Heart right ventricle (tissue), 16 donors: ENCODE measurements around the gene CNKSR1. TPM values are rescaled to one million over a fixed set of nuclear protein-coding genes. Genes with fewer than 3 reads are reported as not detected.
A peak's percentile ranks its signal among the peaks of the same experiment; 100 is the strongest.

Source experiments
- ATAC-seq, 8 donors: fragments of 200-7000 bp; cut with Tn5 transposase; one replicate each; pipeline ENCODE4 v1.9.1; 2020; ENCODE audit warnings: mild to moderate bottlenecking in 8 of 8, moderate library complexity in 8 of 8, moderate number of reproducible peaks in 1 of 8
- DNase-seq, 2 donors: peaks; one replicate each; pipeline ENCODE4 v3.0.0-alpha.2; 2020
- H3K27ac ChIP-seq, 10 donors: fragments of 200-600 bp; sonication (generic) in 2 of 10; one replicate each; pipeline versions ENCODE4 v1.5.0 to v1.8.0; 2020 to 2022; ENCODE audit warnings: mild to moderate bottlenecking in 3 of 10
- H3K27me3 ChIP-seq, 7 donors: fragments of 200-600 bp; one replicate each; pipeline ENCODE4 v1.8.0; 2021 to 2022; ENCODE audit warnings: mild to moderate bottlenecking in 2 of 7
- H3K36me3 ChIP-seq, 9 donors: fragments of 200-600 bp; sonication (generic) in 1 of 9; one replicate each; pipeline versions ENCODE4 v1.5.0 to v1.8.0; 2020 to 2022; ENCODE audit warnings: mild to moderate bottlenecking in 2 of 9
- H3K4me1 ChIP-seq, 9 donors: fragments of 200-600 bp; sonication (generic) in 1 of 9; one replicate each; pipeline versions ENCODE4 v1.5.0 to v1.8.0; 2020 to 2022; ENCODE audit warnings: mild to moderate bottlenecking in 4 of 9
- H3K4me3 ChIP-seq, 10 donors: fragments of 200-600 bp; sonication (generic) in 2 of 10; one replicate each; pipeline versions ENCODE4 v1.5.0 to v1.8.0; 2020 to 2022; ENCODE audit warnings: mild to moderate bottlenecking in 7 of 10, moderate library complexity in 2 of 10
- H3K9me3 ChIP-seq, 11 donors: fragments of 200-600 bp in 10 of 11; sonication (generic) in 2 of 11; one replicate each; pipeline versions ENCODE4 v1.5.0 to v1.8.0; 2013 to 2022; ENCODE audit warnings: mild to moderate bottlenecking in 2 of 11, control low read depth in 1 of 11, moderate library complexity in 1 of 11
- WGBS, 2 donors: extraction: QIAGEN DNeasy Blood & Tissue Kit; methylation state at CpG; one replicate each; pipeline ENCODE4 v1.1.7; 2013; ENCODE audit warnings: inconsistent platforms in 1 of 2; 5-methylcytosine and 5-hydroxymethylcytosine counted together
- intact Hi-C, 10 donors: fragments of 100-400 bp; cut with DNase I; formaldehyde crosslinking; loops; one replicate each; pipeline versions ENCODE4 v1.11.1 to v1.14.2; 2022
- polyA plus RNA-seq, 2 donors: library from polyadenylated mRNA; stranded (reverse); fragments of 200-250 nt; gene quantifications; one replicate each; pipeline ENCODE4 v1.2.3, GENCODE V29; 2013
- total RNA-seq, 10 donors: library from RNA; stranded (reverse); fragmentation: NEBNext Ultra II Directional in 3 of 10; extraction: Animal tissue kit (Norgen Biotek cat#: 25700) in 3 of 10; gene quantifications; one replicate each; pipeline versions ENCODE4 v1.2.1 to v1.2.4, GENCODE V29; 2021 to 2023
- TF ChIP-seq, protein P1 (sequence below), 9 donors: fragments of 200-600 bp; sonication (generic) in 2 of 9; IDR thresholded peaks; one replicate each; pipeline versions ENCODE4 v1.5.0 to v1.8.0; 2021 to 2022; ENCODE audit warnings: antibody characterized with exemption in 9 of 9, mild to moderate bottlenecking in 5 of 9, moderate library complexity in 1 of 9
- donor health status: Arrhythmogenic right ventricular cardiomyopathy.
- donor health status: ischemic (EF 13 %, LVEDD 7.1; RV severe dilation, severe dysfunction).
- donor health status: healthy with polysubstance abuse.
- donor health status: DM: no; HTN: yes; CAD: no.
- donor health status: DM: no; HTN: no; CAD: no.
- donor health status: ischemic (EF 25% LVEDD 6.9; RV normal size, moderate dysfunction).
- donor health status: ischemic (EF 25% LVEDD 5.7; RV mildly dilated, moderate dysfunction).
- donor health status: healthy.
- donor health status: DM: yes; HTN: yes; CAD: no.
- donor health status: Ischemic cardiomyopathy.
- donor health status: ischemic (EF 35%, LVEDD 5.7; RV mildly dilated, moderate dysfunction).
- donor health status: nonischemic (EF 11% LVEDD 7.7; RV severe dilation, severe dysfunction).
- donor health status: DM: yes; HTN: yes; CAD: no.
- donor health status: PGD.
- donor health status: ischemic (EF 29% LVEDD 5.4; RV normal size, mild dysfunction).
- donor health status: nonischemic (EF 23%, LVEDD 6.1; RV moderate dilation, normal function).

Gene CNKSR1
- total and polyA plus RNA-seq, 12 donors: 0.84 to 6.3 (median 2.1) TPM

DNA sequence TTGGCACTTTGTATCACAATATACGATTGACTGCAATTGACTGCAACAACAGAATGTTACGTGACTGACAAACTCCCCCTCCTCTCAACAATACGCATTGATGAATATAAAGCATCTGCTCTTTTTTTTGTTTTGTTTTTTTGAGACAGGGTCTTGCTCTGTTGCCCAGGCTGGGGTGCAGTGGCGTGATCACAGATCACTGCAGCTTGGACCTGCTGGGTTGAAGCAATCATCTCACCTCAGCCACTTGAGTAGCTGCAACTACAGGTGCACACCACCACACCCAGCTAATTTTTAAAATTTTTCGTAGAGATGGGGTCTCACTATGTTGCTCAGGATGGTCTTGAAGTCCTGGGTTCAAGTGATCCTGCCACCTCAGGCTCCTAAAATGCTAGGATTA, 35.4 kb downstream of the CNKSR1 start:
- Histone ChIP-seq H3K4me1 (no peaks in the 10 kb centered on the region), H3K27me3 (no peaks in the 10 kb centered on the region), H3K36me3 (no peaks in the 10 kb centered on the region), H3K27ac (no peak overlapping the region), H3K4me3 (no peak overlapping the region), H3K9me3 (no peaks in the 10 kb centered on the region)
- no peak for ATAC-seq
- TF ChIP-seq, protein P1, sequence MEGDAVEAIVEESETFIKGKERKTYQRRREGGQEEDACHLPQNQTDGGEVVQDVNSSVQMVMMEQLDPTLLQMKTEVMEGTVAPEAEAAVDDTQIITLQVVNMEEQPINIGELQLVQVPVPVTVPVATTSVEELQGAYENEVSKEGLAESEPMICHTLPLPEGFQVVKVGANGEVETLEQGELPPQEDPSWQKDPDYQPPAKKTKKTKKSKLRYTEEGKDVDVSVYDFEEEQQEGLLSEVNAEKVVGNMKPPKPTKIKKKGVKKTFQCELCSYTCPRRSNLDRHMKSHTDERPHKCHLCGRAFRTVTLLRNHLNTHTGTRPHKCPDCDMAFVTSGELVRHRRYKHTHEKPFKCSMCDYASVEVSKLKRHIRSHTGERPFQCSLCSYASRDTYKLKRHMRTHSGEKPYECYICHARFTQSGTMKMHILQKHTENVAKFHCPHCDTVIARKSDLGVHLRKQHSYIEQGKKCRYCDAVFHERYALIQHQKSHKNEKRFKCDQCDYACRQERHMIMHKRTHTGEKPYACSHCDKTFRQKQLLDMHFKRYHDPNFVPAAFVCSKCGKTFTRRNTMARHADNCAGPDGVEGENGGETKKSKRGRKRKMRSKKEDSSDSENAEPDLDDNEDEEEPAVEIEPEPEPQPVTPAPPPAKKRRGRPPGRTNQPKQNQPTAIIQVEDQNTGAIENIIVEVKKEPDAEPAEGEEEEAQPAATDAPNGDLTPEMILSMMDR (IDR thresholded peaks at IDR 0.05): no peak
- DNase-seq: no peak
- 88 to 89% methylated on average over 5 of the region's 5 CpGs for WGBS, 2 donors
- intact Hi-C loops: no loop called here

GRCh38 chr1:26213335-26213905, 36.1 kb downstream of the CNKSR1 start:
- 90 to 91% methylated on average over 6 of the region's 6 CpGs for WGBS, 2 donors
- no peak for ATAC-seq
- H3K4me3 ChIP-seq: no peak overlapping the region
- no peaks in the 10 kb centered on the region for H3K36me3 ChIP-seq
- no peaks in the 10 kb centered on the region for H3K27me3 ChIP-seq
- no peak overlapping the region for H3K27ac ChIP-seq
- intact Hi-C loops: no loop called here
- TF ChIP-seq, protein P1 (IDR thresholded peaks at IDR 0.05): no peak
- no peak for DNase-seq
- no peaks in the 10 kb centered on the region for H3K9me3 ChIP-seq
- no peaks in the 10 kb centered on the region for H3K4me1 ChIP-seq

GRCh38 chr1:26215246-26215645, 38.0 kb downstream of the CNKSR1 start:
- TF ChIP-seq, protein P1 (IDR thresholded peaks at IDR 0.05): no peak
- intact Hi-C loops: no loop called here
- no peaks in the 10 kb centered on the region for H3K36me3 ChIP-seq
- no peaks in the 10 kb centered on the region for H3K27me3 ChIP-seq
- WGBS, 2 donors: 47 to 51% methylated on average over 3 of the region's 3 CpGs
- ATAC-seq (no peak), DNase-seq (no peak)
- H3K4me3 ChIP-seq: no peak overlapping the region
- no peak overlapping the region for H3K27ac ChIP-seq
- H3K4me1 ChIP-seq: no peaks in the 10 kb centered on the region
- no peaks in the 10 kb centered on the region for H3K9me3 ChIP-seq

GRCh38 chr1:26218906-26219494, 41.7 kb downstream of the CNKSR1 start:
- DNase-seq (peak in 1 of 2 donors; percentile 57), ATAC-seq (peak in 5 of 8 donors; percentile 70 to 84 (median 74))
- H3K36me3 ChIP-seq: no peaks in the 10 kb centered on the region
- no peak overlapping the region for H3K27ac ChIP-seq
- 52 to 55% methylated on average over 11 of the region's 11 CpGs for WGBS, 2 donors
- TF ChIP-seq, protein P1 (IDR thresholded peaks at IDR 0.05): no peak
- no peaks in the 10 kb centered on the region for H3K4me1 ChIP-seq
- H3K4me3 ChIP-seq: no peak overlapping the region
- intact Hi-C loops: no loop called here
- peaks cover 0 to 6% (median 0%) of the 10 kb centered on the region in 7 donors for H3K27me3 ChIP-seq
- H3K9me3 ChIP-seq: no peaks in the 10 kb centered on the region
